ENCODE results near the gene CCNA1.
A peak's percentile ranks its signal among the peaks of the same experiment; 100 is the strongest.

Gene CCNA1

GRCh38 chr13:36432106-36432544 is at the start of gene CCNA1:
TSS of gene CCNA1 (plus strand) at chr13:36432495. CDS start at chr13:36433057, 562 bp downstream.
- DNase-seq (ENCODE audit: low spot score): no peak

- DNase-seq (ENCODE audit: low spot score): no peak
Measured at GRCh38 chr13:36385489-36385888, 46.8 kb upstream of the CCNA1 start.

- no peak for DNase-seq (ENCODE audit: low spot score)
Measured at GRCh38 chr13:36395280-36395679, 37.0 kb upstream of the CCNA1 start.

- no peak for DNase-seq (ENCODE audit: low spot score)
Measured at GRCh38 chr13:36405151-36405550, 27.1 kb upstream of the CCNA1 start.

- no peak for DNase-seq (ENCODE audit: low spot score)
Measured at GRCh38 chr13:36412736-36413135, 19.6 kb upstream of the CCNA1 start.

GRCh38 chr13:36413161-36413560 is 19.1 kb upstream of the CCNA1 start:
- no peak for DNase-seq (ENCODE audit: low spot score)

GRCh38 chr13:36414461-36414860 is 17.8 kb upstream of the CCNA1 start:
- DNase-seq (ENCODE audit: low spot score): no peak

GRCh38 chr13:36417331-36417730 is 15.0 kb upstream of the CCNA1 start:
- no peak for DNase-seq (ENCODE audit: low spot score)

GRCh38 chr13:36418022-36418805 is 14.1 kb upstream of the CCNA1 start:
- no peak for DNase-seq (ENCODE audit: low spot score)

- DNase-seq (ENCODE audit: low spot score): peak; percentile 55
Measured at GRCh38 chr13:36420437-36420891, 11.8 kb upstream of the CCNA1 start.

GRCh38 chr13:36421447-36421846 is 10.8 kb upstream of the CCNA1 start:
- DNase-seq (ENCODE audit: low spot score): no peak

- DNase-seq (ENCODE audit: low spot score): no peak
Measured at GRCh38 chr13:36428086-36428485, 4.2 kb upstream of the CCNA1 start.

- DNase-seq (ENCODE audit: low spot score): no peak
Measured at GRCh38 chr13:36430247-36431203, 1.8 kb upstream of the CCNA1 start.

- no peak for DNase-seq (ENCODE audit: low spot score)
Measured at GRCh38 chr13:36431204-36432105, 840 bp upstream of the CCNA1 start.

GRCh38 chr13:36436811-36437210 is 4.5 kb downstream of the CCNA1 start:
- DNase-seq (ENCODE audit: low spot score): no peak

- DNase-seq (ENCODE audit: low spot score): no peak
Measured at GRCh38 chr13:36438594-36439483, 6.5 kb downstream of the CCNA1 start.

GRCh38 chr13:36445278-36445677 is 13.0 kb downstream of the CCNA1 start:
- DNase-seq (ENCODE audit: low spot score): no peak

GRCh38 chr13:36445891-36446351 is 13.6 kb downstream of the CCNA1 start:
- DNase-seq (ENCODE audit: low spot score): no peak

- DNase-seq (ENCODE audit: low spot score): no peak
Measured at GRCh38 chr13:36447501-36447900, 15.2 kb downstream of the CCNA1 start.

- no peak for DNase-seq (ENCODE audit: low spot score)
Measured at GRCh38 chr13:36450534-36450933, 18.2 kb downstream of the CCNA1 start.

- DNase-seq (ENCODE audit: low spot score): no peak
Measured at GRCh38 chr13:36453516-36453915, 21.2 kb downstream of the CCNA1 start.
